HG03280 (cell line): Measurements from ENCODE around the gene PTPRN2.
"Not testable (repeated sequence)": the region's sequence is repeated elsewhere in the genome, so short reads cannot be mapped to it uniquely, and the experiment has no call there.

Experiments
- ATAC-seq: cut with Tn5 transposase; IDR thresholded peaks from one replicate; pipeline ENCODE4 v1.9.1; 2021; ENCODE audit warnings: mild to moderate bottlenecking, moderate library complexity; ENCODE audit not compliant: unreplicated experiment

Gene PTPRN2

DNA sequence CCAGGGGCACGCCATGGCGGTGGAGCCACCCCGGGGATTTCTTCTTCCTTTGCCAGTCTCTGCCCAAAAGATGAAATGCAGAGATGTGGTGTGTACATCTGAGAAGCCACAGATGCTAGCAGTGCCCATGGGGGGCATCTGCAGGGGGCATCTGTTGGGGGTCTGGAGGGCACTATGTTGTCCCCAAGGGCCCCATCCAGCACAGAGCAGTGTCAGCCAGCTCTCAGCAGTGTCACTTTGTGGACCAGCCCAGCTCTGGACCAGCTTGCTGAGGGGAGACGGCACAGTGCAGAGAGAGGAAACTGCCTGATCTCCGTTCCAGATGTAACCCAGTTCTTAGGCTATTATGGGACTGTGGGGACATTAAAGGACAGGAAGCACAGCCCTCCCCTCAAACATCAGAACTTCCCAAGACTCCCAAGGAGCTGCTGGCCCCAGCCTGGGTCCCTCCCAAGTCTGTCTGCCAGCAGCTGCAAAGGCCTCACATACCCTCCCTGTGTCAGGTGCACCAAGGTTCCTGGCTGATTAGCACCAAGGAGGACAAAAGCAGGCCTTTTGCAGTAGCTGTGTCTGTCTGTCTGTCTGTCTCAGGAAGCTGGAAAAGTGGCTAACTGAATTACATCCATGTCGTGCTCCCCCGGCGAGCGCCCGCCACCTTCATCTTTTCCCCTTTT is 536.5 kb downstream of the PTPRN2 start:
- no peak for ATAC-seq

DNA sequence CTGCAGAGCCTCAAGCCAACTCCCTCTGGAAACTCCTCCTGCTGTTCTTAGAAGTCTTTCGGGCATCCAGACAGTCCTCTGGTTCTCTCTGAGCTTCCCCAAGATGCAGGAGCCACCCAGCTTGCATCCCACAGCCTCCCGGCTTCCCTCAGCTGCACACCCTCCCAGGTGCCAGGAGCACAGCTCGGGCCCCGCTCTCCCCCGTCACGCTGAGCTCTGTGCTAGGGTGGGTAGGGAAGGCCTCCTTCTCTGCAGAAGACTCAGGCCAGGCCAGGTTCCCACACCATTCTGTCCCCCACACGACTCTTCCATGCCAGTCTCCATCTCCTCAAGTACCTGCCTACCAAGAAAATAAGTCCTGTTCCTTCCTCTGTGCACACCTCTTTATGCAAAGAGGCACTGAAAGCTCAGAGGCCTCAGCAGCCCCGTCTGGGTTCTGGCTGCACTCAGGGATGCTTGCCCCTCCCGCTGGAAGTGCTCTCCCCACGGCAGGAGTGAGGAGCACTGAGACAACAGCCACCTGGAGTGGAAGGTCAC is 537.1 kb downstream of the PTPRN2 start:
- ATAC-seq: no peak

DNA sequence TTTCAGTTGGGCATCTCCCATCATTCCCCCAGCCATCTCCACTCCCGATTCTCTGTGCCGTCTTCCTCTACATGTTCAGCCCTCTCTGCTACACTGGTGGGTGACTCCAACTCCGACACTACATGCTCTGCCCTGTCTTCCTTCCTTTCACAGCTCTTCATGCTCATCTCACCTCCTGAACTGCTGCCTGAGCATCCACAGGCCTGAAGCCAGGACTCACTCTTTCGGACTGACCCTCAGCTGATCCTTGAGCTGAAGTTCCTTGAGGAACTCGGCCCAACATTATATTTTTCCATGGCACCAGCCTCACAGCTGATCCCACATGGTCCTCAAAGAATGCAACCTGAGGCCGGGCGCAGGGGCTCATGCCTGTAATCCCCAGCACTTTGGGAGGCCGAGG is 538.4 kb downstream of the PTPRN2 start:
- no peak for ATAC-seq

DNA sequence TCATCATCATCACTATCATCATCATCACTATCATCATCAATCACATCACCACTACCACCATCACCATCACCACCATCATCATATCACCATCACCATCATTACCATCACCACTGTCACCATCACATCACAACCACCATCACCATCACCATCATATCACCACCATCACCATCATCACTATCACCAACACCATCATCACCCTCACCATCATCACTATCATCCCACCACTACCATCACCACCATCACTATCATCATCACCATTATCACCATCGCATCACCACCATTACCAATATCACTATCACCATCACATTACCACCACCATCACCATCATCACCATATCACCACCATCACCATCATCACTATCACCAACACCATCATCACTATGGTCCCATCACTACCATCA is 539.1 kb downstream of the PTPRN2 start:
- no peak for ATAC-seq

DNA sequence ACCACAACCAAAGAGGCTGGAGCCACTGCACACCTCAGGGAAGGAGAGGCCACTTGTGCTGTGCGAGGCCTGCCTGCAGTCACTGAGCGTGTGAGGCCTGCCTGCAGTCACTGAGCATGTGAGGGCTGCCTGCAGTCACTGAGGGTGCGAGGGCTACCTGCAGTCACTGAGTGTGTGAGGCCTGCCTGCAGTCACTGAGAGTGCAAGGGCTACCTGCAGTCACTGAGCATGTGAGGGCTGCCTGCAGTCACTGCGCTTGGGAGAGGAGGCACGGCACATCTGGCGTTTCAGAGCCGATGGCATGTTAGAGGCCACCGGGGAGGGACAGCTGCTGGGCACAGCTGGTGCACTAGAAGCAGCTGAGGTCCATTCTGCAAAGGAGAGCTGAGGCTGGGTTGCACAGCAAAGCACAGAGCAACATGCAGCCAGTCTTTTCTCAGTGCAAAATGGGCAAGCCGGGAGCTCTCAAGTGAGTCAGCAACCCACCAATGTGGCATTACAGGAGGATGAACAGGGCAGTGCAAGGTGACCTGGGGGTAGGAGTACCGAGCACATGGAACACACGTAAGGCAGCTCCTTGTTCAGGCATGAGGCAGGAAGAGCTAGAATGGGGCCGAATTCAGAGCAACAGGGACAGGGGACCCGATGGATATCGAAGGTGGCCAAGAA is 540.1 kb downstream of the PTPRN2 start:
- ATAC-seq: no peak

DNA sequence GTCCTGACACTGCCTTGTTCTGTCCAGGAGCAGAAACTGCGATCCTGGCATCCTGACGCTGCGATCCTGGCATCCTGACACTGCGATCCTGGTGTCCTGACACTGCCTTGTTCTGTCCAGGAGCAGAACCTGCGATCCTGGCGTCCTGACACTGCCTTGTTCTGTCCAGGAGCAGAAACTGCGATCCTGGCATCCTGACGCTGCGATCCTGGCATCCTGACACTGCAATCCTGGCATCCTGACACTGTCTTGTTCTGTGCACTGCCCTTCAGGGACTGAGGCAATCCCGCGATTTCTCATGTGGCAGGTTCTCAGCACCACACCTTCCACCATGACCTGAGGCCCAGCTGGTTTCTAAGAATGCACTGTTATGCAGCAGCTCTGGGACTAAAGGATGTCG is 541.4 kb downstream of the PTPRN2 start:
- ATAC-seq: not testable (repeated sequence)

DNA sequence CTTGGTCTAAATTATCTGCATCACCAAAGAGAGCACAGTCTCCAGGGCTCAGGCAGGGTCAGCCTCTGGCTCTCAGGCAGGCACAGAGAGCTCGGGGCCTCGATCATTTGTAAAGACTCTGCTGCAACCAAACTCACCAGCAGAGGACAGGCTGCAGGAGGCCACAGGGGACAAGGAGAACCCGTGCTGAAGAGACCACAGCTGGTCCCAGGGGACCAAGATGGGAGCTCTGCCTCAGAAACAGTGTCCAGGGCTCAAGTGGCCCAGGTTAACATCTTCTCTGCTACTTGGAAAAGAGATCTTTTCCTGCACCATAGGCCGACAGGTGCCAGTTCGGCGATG is 543.2 kb downstream of the PTPRN2 start:
- ATAC-seq: no peak

DNA sequence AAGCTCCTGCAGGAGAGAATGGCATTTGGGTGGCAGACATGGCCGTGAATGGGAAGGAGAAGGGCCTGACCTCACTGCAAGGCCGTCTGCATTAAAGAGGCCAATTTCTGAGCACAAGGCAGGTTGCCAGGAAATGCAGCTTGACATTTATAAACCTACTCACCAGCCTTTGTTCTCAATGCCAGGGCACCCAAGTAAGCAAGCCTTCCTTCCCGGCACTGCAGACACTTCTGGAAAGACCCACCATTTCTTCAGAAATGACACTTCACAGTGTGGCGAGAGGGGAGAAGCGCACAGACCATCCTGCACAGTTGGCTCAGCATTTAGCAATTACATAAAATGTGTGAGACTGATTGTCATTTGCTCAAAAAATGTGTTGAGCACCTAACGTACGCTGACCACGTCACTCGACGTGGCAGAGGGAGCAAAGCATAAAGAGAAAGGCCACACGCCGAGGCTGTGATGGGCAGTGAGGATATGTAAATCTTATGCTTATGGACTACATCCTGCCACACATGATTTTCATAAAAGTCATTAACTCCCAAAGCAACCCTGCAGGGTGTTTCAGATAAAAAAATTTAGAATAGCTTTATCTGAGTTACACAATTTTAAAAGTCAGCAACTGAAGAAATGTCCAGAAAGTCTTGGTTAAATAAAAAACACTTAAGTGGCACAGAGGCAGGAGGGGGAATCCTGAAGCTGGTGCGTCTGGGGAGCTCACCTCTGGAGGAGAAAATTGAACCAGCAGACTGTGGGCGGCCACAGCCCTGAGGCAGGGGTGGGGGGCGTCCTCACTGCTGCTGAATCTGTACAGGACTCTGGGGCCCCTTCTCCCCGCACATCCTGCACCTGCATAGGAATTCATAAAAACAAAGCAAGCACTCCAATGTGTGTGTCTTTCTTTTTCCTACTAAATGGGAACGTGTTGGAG is 543.8 kb downstream of the PTPRN2 start:
- no peak for ATAC-seq

DNA sequence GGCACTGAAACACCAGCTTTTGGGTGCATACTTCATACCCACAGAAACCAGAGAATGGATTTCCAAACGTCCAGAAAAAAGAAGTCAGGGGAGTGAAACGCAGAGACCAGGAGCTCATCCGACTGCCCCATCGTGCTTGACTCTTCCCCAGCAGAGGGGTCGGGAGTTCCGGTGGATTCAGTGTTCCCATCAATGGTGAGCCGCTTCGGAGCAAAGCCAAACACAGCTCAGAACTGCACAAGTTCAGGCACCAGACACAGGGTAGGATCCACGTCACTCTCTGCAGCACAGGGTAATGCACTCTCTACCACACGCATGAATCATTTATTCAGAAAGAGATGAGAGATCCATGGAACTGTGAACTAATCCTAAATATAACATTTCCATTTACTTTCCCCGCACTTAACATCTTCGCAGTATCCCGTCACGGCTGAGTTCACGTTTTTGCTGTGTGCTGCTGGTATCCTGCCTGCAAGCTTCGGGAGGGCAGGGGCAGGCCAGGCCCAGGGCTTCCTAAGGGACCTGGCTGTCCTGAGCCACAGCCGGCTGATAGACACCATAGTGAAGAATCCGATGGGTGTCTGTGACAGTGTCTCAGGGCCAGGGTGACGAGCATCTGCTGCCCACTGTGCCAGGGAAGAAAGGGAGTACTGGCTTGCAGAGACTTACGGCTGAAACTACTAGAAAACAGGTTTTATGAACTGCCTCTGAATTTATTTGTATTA is 545.3 kb downstream of the PTPRN2 start:
- no peak for ATAC-seq

DNA sequence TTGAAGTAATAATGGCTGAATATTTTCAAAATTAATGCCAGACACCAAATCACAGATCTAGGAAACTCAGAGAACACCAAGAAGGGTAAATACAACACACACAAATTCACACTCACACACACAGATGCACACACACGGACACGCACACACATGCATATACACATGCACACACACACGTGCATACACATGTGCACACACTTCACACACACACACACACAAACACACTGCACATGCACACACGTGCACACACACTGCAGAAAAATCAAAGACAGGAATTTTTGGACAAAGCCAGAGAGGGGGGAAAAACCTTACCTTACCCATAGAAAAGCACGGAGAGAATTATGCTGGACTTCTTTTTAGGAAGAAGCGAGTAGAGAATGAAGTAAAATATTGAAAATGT is 547.4 kb downstream of the PTPRN2 start:
- ATAC-seq: no peak

DNA sequence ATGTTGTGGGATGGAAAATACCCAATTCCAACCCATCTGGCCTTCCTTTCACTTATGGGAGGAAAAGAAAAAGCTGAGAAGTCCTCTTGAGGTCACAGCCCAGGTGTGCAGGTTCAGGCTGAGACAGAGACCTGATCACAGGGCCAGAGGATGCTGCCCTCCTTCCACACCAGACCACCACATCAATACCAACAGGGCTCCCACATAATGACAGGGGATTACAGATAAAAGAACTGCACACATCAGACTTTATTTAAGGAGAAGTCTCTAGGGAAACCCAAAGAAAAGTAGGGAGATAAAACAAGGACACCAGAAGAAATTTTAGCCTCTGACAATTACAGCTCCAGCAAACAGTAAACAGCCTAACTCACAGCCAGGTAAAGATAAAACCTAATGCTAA is 548.4 kb downstream of the PTPRN2 start:
- no peak for ATAC-seq

DNA sequence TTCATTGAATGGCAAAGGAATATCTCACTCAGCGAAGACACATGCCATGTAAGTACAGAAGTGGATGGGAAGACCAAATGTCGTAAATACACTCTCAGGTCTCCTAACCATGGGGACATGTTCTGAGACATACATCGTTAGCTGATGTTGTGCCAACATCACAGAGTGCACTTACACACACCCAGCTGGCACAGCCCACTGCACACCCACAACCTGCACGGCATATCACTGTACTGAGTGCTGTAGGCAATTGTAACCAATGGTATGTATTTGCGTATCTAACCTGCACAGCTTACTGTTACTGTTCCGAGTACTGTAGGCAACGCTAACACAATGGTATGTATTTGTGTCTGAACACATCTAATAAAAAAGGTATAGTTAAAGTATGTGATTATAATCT is 550.4 kb downstream of the PTPRN2 start:
- no peak for ATAC-seq

DNA sequence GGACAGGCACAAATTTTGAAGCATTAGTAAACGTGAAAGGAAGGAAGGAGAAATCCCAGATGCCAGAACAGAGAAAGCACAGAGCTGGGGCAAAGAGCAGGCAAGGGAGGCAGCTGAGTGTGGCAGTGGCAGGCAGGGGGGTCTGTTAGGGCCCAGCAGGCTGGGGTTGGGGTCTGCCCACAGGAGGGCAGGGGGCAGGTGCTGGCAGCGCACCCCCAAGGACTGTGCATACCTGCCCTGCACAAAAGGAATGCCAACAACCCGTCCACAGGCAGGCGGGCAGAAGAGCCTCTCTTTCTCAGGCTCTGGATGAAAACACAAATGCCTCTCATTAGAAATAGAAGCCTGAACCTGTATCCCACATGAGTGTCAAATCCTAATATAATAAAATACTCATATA is 552.3 kb downstream of the PTPRN2 start:
- no peak for ATAC-seq

DNA sequence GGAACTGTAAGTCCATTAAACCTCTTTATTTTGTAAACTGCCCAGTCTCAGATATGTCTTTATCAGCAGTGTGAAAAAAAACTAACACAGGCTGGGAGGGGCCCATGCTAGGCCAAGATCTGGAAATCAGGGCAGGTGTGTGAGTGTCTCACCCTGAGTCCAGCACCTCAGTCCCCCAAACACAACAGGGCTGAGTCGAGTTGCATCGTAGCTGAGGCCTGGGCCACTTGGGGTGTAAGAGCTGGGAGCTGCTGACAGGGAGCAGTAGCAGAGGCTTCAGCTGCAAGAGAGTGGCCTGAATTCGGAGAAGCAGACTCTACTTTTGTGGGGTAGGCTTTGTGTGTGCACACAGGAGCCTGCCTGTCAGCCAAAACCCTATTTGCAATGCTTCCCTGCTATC is 553.1 kb downstream of the PTPRN2 start:
- no peak for ATAC-seq

DNA sequence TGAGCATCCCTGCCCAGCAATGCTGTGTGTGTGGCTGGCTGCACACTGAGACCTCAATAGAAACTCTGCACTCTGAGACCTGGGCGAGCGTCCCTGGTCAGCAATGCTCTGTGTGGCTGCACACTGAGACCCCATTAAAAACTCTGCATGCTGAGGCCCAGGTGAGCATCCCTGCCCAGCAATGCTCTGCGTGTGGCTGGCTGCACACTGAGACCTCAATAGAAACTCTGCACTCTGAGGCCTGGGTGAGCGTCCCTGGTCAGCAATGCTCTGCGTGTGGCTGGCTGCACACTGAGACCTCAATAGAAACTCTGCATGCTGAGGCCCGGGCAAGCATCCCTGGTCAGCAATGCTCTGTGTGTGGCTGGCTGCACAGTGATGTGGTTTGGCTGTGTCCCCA is 553.7 kb downstream of the PTPRN2 start:
- not testable (repeated sequence) for ATAC-seq

DNA sequence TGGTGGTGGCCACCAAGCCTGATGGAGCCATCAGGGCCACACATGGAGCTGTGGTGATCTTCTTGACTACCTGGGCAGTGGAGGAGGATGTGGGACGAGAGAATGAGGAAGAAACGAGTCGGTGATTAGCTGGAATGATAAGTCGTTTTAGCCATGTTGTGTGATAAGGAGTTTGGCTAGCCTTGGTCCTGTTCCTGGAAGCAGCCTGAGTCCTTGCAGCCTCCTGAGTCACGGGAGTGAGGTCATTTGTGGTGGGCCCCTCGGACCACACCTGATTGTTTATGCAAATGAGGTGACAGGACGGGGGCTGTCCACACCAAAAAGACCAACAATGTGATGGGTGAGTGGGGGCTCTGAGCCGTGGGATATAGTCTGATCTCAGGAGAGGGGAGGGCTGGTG is 554.4 kb downstream of the PTPRN2 start:
- no peak for ATAC-seq

DNA sequence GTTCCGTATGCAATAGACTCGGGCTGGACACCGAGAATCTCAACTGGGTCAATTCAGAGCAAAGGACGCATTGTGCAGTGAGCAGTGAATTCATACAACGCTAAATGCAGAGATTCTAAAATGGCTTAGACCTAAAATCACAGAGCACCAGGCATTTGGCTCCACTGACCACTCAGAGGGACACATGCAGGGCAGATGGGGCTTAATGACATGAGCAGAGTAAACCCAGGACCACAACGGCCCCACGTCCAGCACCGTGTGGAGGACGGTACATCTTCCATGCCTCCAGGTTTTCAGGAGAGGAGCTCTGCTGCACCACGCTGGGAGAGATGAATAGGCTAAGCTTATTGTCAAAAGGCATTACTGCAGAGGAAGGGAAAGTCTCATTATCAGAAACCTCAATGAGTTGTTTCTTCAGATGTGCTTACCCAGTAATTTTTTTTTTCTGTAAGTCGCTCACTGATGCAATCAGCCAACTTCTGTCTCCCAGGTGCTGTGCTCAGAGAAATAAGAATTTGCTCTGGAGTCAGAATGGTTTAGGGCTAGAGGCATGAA is 555.0 kb downstream of the PTPRN2 start:
- ATAC-seq: no peak

DNA sequence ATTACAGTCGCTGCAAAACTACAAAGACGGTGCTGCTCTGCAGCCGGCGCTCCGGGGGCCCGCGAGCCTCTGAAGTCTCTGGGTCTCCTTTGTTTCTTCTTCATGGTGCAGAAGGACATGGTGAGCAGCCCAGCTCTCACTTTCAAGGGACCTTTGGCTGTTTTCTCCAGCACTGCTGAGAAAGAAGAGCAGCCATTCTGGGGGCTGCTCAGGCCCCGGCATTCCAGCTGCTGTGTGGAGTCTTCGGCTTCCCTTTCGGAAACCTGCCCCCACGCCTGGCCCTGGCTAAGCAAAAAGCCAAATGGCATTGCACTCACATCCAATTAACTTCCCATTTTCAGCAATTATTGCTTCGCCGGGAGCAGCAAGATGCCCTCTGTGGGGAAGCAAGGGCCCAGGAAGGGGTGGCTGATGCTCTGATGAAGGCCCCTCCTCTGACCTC is 555.7 kb downstream of the PTPRN2 start:
- no peak for ATAC-seq

DNA sequence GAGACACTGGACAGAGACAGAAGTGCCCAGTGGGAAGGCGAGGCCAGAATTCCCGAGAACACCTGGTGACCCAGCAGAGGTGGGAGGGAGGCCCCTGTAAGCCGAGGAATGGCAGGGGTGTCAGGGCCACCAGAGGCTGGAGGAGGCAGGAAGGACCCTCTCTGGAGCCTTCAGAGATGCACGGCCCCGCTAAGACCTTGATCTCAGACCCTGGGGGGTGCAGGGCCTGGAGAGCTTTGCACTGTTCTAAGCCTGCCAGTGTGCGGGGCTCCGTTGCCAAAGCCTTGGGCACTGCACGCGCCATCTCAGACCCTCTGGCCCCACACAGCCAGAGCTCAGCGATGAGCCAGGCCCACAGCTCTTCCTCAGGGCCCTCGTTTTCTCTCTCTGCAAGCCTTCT is 557.1 kb downstream of the PTPRN2 start:
- no peak for ATAC-seq

DNA sequence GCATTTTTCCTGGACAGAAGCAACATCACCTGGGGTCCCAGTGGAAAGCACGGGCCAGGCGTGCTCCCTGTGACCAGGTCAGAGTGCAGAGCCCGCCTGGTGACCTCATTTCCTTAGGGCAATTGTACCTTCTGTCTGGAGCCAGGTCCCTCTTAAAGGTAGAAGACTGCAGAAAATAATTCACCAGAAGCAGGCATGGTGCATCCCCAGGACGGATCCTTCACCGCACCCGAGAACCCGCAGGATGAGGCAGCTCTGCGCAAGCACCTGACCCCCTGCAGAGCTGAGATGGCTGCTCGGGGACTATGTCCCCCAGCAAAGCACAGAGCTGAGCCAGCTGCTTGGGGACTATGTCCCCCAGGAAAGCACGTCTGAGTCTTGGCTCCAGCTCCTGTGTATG is 557.6 kb downstream of the PTPRN2 start:
- no peak for ATAC-seq

DNA sequence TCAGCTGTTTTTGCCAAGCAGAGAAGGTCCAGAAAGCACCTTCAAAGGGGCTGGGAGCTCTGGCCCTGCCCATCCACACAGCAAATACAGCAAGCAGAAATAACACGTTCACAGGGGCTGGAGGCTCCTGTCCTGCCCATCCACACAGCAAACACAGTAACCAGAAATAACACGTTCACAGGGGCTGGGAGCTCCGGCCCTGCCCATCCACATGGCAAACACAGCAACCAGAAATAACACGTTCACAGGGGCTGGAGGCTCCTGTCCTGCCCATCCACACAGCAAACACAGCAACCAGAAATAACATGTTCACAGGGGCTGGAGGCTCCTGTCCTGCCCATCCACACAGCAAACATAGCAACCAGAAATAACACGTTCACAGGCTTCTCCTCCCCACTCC is 558.1 kb downstream of the PTPRN2 start:
- no peak for ATAC-seq
